ENCODE results near the gene SPDL1.

GRCh38 chr5:169636477-169637084 lies 53.0 kb downstream of the SPDL1 start:
- TF ChIP-seq CTCF (conservative IDR thresholded peaks at IDR 0.05): no peak
- TF ChIP-seq ZFX (IDR thresholded peaks at IDR 0.05): no peak

All from C4-2B (cell line).